Measurements from ENCODE around the gene MPHOSPH9.

DNA sequence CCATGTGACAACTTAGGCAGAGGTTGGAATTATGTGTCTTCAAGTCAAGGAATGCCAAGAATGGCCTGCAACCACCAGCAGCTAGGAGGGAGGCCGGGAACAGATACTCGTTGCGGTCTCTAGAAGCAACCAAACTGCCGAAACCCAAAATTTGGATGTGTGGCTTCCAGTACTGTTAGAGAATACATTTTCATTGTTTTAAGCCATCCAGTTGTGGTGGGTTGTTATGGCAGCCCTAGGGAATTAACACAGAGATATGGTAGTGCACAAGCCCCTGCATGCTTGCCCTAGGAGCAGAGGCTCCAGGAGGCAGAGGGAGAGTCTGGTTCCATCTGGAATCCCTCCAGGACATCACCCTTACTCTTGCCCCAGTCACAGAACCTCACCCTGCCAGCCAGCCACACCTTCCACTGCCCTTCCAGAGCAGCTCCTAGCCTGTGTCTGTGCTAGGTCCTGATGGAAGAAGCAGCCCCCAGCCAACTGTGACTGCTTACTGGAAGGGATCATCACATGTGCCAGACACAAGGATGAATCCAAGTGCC is 101.6 kb downstream of the MPHOSPH9 start:
- TF ChIP-seq, protein P1, sequence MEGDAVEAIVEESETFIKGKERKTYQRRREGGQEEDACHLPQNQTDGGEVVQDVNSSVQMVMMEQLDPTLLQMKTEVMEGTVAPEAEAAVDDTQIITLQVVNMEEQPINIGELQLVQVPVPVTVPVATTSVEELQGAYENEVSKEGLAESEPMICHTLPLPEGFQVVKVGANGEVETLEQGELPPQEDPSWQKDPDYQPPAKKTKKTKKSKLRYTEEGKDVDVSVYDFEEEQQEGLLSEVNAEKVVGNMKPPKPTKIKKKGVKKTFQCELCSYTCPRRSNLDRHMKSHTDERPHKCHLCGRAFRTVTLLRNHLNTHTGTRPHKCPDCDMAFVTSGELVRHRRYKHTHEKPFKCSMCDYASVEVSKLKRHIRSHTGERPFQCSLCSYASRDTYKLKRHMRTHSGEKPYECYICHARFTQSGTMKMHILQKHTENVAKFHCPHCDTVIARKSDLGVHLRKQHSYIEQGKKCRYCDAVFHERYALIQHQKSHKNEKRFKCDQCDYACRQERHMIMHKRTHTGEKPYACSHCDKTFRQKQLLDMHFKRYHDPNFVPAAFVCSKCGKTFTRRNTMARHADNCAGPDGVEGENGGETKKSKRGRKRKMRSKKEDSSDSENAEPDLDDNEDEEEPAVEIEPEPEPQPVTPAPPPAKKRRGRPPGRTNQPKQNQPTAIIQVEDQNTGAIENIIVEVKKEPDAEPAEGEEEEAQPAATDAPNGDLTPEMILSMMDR (IDR thresholded peaks at IDR 0.05 in 8 of 11, conservative IDR thresholded peaks at IDR 0.05 in 3 of 11) = no peak
- TF ChIP-seq POLR2A (IDR thresholded peaks at IDR 0.05) = no peak

Data from spleen (tissue), 7 donors.